ENCODE data around the gene NHLH1.

DNA sequence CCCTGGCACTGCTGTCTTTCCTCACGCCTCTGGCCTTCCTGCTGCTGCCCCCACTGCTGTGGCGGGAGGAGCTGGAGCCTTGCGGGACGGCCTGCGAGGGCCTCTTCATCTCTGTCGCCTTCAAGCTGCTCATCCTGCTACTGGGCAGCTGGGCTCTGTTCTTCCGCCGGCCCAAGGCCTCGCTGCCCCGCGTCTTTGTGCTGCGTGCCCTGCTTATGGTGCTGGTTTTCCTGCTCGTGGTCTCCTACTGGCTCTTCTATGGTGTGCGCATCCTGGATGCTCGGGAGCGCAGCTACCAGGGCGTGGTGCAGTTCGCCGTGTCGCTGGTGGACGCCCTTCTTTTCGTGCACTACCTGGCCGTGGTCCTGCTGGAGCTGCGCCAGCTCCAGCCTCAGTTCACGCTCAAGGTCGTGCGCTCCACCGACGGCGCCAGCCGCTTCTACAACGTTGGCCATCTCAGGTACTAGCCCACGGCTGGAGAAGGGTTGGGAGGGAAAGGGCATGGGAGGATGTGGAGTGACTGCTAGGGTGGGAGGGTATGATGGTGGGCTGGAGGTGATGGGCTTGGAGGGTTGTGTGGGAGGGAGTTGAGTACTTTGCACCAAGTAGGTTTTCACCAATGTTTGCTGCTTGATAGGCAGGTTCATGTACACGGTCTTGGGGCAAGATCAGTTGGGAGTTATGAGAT, 52.4 kb downstream of the NHLH1 start:
- TF ChIP-seq, protein P1, sequence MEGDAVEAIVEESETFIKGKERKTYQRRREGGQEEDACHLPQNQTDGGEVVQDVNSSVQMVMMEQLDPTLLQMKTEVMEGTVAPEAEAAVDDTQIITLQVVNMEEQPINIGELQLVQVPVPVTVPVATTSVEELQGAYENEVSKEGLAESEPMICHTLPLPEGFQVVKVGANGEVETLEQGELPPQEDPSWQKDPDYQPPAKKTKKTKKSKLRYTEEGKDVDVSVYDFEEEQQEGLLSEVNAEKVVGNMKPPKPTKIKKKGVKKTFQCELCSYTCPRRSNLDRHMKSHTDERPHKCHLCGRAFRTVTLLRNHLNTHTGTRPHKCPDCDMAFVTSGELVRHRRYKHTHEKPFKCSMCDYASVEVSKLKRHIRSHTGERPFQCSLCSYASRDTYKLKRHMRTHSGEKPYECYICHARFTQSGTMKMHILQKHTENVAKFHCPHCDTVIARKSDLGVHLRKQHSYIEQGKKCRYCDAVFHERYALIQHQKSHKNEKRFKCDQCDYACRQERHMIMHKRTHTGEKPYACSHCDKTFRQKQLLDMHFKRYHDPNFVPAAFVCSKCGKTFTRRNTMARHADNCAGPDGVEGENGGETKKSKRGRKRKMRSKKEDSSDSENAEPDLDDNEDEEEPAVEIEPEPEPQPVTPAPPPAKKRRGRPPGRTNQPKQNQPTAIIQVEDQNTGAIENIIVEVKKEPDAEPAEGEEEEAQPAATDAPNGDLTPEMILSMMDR (IDR thresholded peaks at IDR 0.05; ENCODE audit: insufficient read depth, low read length), result no peak
- TF ChIP-seq, protein P2, sequence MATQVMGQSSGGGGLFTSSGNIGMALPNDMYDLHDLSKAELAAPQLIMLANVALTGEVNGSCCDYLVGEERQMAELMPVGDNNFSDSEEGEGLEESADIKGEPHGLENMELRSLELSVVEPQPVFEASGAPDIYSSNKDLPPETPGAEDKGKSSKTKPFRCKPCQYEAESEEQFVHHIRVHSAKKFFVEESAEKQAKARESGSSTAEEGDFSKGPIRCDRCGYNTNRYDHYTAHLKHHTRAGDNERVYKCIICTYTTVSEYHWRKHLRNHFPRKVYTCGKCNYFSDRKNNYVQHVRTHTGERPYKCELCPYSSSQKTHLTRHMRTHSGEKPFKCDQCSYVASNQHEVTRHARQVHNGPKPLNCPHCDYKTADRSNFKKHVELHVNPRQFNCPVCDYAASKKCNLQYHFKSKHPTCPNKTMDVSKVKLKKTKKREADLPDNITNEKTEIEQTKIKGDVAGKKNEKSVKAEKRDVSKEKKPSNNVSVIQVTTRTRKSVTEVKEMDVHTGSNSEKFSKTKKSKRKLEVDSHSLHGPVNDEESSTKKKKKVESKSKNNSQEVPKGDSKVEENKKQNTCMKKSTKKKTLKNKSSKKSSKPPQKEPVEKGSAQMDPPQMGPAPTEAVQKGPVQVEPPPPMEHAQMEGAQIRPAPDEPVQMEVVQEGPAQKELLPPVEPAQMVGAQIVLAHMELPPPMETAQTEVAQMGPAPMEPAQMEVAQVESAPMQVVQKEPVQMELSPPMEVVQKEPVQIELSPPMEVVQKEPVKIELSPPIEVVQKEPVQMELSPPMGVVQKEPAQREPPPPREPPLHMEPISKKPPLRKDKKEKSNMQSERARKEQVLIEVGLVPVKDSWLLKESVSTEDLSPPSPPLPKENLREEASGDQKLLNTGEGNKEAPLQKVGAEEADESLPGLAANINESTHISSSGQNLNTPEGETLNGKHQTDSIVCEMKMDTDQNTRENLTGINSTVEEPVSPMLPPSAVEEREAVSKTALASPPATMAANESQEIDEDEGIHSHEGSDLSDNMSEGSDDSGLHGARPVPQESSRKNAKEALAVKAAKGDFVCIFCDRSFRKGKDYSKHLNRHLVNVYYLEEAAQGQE (IDR thresholded peaks at IDR 0.05; ENCODE audit: insufficient replicate concordance, low read depth), result no peak
- no peak for TF ChIP-seq POLR2AphosphoS5 (IDR thresholded peaks at IDR 0.05; ENCODE audit: low read depth)
- no peak for TF ChIP-seq SPI1 (IDR thresholded peaks at IDR 0.05; ENCODE audit: borderline replicate concordance, low read depth)
- TF ChIP-seq GABPA (IDR thresholded peaks at IDR 0.05; ENCODE audit: low read depth), result no peak

Data from HL-60 (cell line).